CD14-positive monocyte (primary cell): ENCODE results near the gene C1QTNF5. TPM values are rescaled to one million over a fixed set of nuclear protein-coding genes. Genes with fewer than 3 reads are reported as not detected.

ENCODE experiments used
- DNase-seq, 3 donors: peaks; one replicate each; pipeline ENCODE4 v3.0.0-alpha.2; 2011 to 2022
- H2AFZ ChIP-seq: 2 replicates; pipeline ENCODE4 v1.6.0; 2012; ENCODE audit warnings: mild to moderate bottlenecking, low read depth, low read length, inconsistent platforms; ENCODE audit not compliant: insufficient read depth, poor library complexity, severe bottlenecking
- H3K27ac ChIP-seq, 2 donors: 1 replicate in 1 of 2; 2 replicates in 1 of 2; pipeline ENCODE4 v1.5.1; 2012 to 2013; ENCODE audit warnings: low read length in 2 of 2, control low read depth in 1 of 2, inconsistent platforms in 1 of 2, low read depth in 1 of 2, mild to moderate bottlenecking in 1 of 2
- H3K27me3 ChIP-seq, 2 donors: one replicate each; pipeline versions ENCODE4 v1.6.0 to v1.6.1; 2011 to 2013; ENCODE audit warnings: low read length in 2 of 2; ENCODE audit not compliant: control insufficient read depth in 2 of 2, insufficient read depth in 2 of 2
- H3K36me3 ChIP-seq, 2 donors: replicated peaks in 1 of 2; 1 replicate in 1 of 2; 2 replicates in 1 of 2; pipeline versions ENCODE4 v1.5.1 to v1.6.1; 2012 to 2013; ENCODE audit warnings: low read length in 2 of 2, control low read depth in 1 of 2, inconsistent platforms in 1 of 2, mild to moderate bottlenecking in 1 of 2; ENCODE audit not compliant: insufficient read depth in 2 of 2, control insufficient read depth in 1 of 2
- H3K4me1 ChIP-seq, 2 donors: 1 replicate in 1 of 2; 2 replicates in 1 of 2; pipeline versions ENCODE4 v1.5.1 to v1.6.1; 2012 to 2013; ENCODE audit warnings: low read length in 2 of 2, control low read depth in 1 of 2, inconsistent platforms in 1 of 2, mild to moderate bottlenecking in 1 of 2, moderate library complexity in 1 of 2; ENCODE audit not compliant: insufficient read depth in 2 of 2, control insufficient read depth in 1 of 2
- H3K4me2 ChIP-seq: replicated peaks from 2 replicates; pipeline ENCODE3; 2012; ENCODE audit warnings: low read length, moderate library complexity, mild to moderate bottlenecking; ENCODE audit not compliant: poor library complexity, severe bottlenecking; ENCODE audit errors: extremely low read depth
- H3K4me3 ChIP-seq, 3 experiments: fragments of 200-600 bp in 1 of 3; sonication (generic) in 1 of 3; replicated peaks in 1 of 3; 1 replicate in 2 of 3; 2 replicates in 1 of 3; pipeline ENCODE4 v1.5.1; 2011 to 2013; ENCODE audit warnings: low read length in 3 of 3, mild to moderate bottlenecking in 3 of 3, control low read depth in 2 of 3, low read depth in 2 of 3, inconsistent platforms in 1 of 3, moderate library complexity in 1 of 3
- H3K79me2 ChIP-seq: 2 replicates; pipeline ENCODE4 v1.6.0; 2012; ENCODE audit warnings: mild to moderate bottlenecking, control low read depth, inconsistent platforms, low read length, moderate library complexity; ENCODE audit not compliant: insufficient read depth
- H3K9ac ChIP-seq: 2 replicates; pipeline ENCODE4 v1.6.0; 2017; ENCODE audit warnings: low read length, mild to moderate bottlenecking; ENCODE audit not compliant: insufficient read depth, poor library complexity, severe bottlenecking
- H3K9me3 ChIP-seq, 2 donors: replicated peaks in 1 of 2; 1 replicate in 1 of 2; 2 replicates in 1 of 2; pipeline versions ENCODE4 v1.5.1 to v1.6.1; 2012 to 2013; ENCODE audit warnings: low read length in 2 of 2, control low read depth in 1 of 2; ENCODE audit not compliant: control insufficient read depth in 1 of 2, insufficient read depth in 1 of 2
- H4K20me1 ChIP-seq: 2 replicates; pipeline ENCODE4 v1.6.0; 2012; ENCODE audit warnings: mild to moderate bottlenecking, low read length, control low read depth, moderate library complexity; ENCODE audit not compliant: insufficient read depth
- H3K27ac Mint-ChIP-seq, 7 donors: one replicate each; pipeline ENCODE4 v1.8.0; 2020; ENCODE audit warnings: mild to moderate bottlenecking in 7 of 7, mixed read lengths in 7 of 7, moderate library complexity in 6 of 7, inconsistent platforms in 2 of 7
- H3K27me3 Mint-ChIP-seq, 3 donors: one replicate each; pipeline ENCODE4 v1.8.0; 2021 to 2022; ENCODE audit warnings: low read depth in 3 of 3, mild to moderate bottlenecking in 3 of 3, mixed read lengths in 3 of 3, moderate library complexity in 3 of 3, inconsistent platforms in 1 of 3
- H3K36me3 Mint-ChIP-seq, 2 donors: one replicate each; pipeline ENCODE4 v1.8.0; 2020; ENCODE audit warnings: mixed read lengths in 2 of 2, inconsistent platforms in 1 of 2, mild to moderate bottlenecking in 1 of 2
- H3K4me1 Mint-ChIP-seq: one replicate; pipeline ENCODE4 v1.8.0; 2020; ENCODE audit warnings: mild to moderate bottlenecking, mixed read lengths
- H3K4me3 Mint-ChIP-seq, 2 donors: one replicate each; pipeline ENCODE4 v1.8.0; 2020; ENCODE audit warnings: mild to moderate bottlenecking in 2 of 2, mixed read lengths in 2 of 2, moderate library complexity in 1 of 2
- H3K9me3 Mint-ChIP-seq, 7 donors: one replicate each; pipeline ENCODE4 v1.8.0; 2020 to 2022; ENCODE audit warnings: mixed read lengths in 7 of 7, mild to moderate bottlenecking in 6 of 7, moderate library complexity in 6 of 7, inconsistent platforms in 2 of 7
- CTCF ChIP-seq: fragments of 200-600 bp; IDR thresholded peaks from one replicate; pipeline ENCODE4 v1.8.0; 2022; ENCODE audit warnings: antibody characterized with exemption, mild to moderate bottlenecking
- WGBS: methylation state at CpG from one replicate; pipeline ENCODE4 v1.1.5; 2013; ENCODE audit warnings: missing lambda C conversion rate; ENCODE audit not compliant: insufficient coverage; 5-methylcytosine and 5-hydroxymethylcytosine counted together
- intact Hi-C, 2 donors: fragments of 100-400 bp; cut with micrococcal nuclease; formaldehyde crosslinking; loops; one replicate each; pipeline versions ENCODE4 v1.15.0 to v1.15.1; 2023
- polyA plus RNA-seq, 3 donors: library from polyadenylated mRNA; depleted of rRNA in 1 of 3; unstranded in 2 of 3; stranded (reverse) in 1 of 3; fragments of 300-500 nt in 2 of 3; fragments of >200 nt in 1 of 3; fragmentation: Illumina TruSeq in 2 of 3; gene quantifications; 1 replicate in 2 of 3; 2 replicates in 1 of 3; pipeline ENCODE4 v1.2.3, GENCODE V29; 2012 to 2021

C1QTNF5 gene
- polyA plus RNA-seq, 3 donors = not detected

- intact Hi-C loops = no loop called here
- peaks cover 8 to 14% (median 10%) of the 10 kb centered on the region in 3 donors for H3K27me3 Mint-ChIP-seq
- Histone ChIP-seq H3K36me3 (no peaks in the 10 kb centered on the region), H3K9me3 (no peaks in the 10 kb centered on the region), H3K27me3 (no peaks in the 10 kb centered on the region), H3K9ac (no peak overlapping the region), H4K20me1 (no peaks in the 10 kb centered on the region), H3K4me2 (no peak overlapping the region), H3K4me3 (no peak overlapping the region), H2AFZ (no peak overlapping the region), H3K79me2 (no peaks in the 10 kb centered on the region), H3K27ac (no peak overlapping the region), H3K4me1 (no peaks in the 10 kb centered on the region)
- 33% methylated on average over 1 of the region's 8 CpGs for whole genome bisulfite sequencing
- H3K27ac Mint-ChIP-seq = no peak overlapping the region
- no peak for DNase-seq
- TF ChIP-seq CTCF = peak; percentile 5
- H3K4me1 Mint-ChIP-seq = no peaks in the 10 kb centered on the region
- no peaks in the 10 kb centered on the region for H3K36me3 Mint-ChIP-seq
- H3K4me3 Mint-ChIP-seq = no peak overlapping the region
- H3K9me3 Mint-ChIP-seq = no peaks in the 10 kb centered on the region
Measured at GRCh38 chr11:119371778-119372182, 31.1 kb upstream of the C1QTNF5 start.

GRCh38 chr11:119371067-119371601 is 30.5 kb upstream of the C1QTNF5 start:
- WGBS = 88% methylated on average over 8 of the region's 8 CpGs
- H3K79me2 ChIP-seq = no peaks in the 10 kb centered on the region
- H2AFZ ChIP-seq = no peak overlapping the region
- Mint-ChIP-seq H3K4me3 (no peak overlapping the region), H3K4me1 (no peaks in the 10 kb centered on the region), H3K27ac (no peak overlapping the region), H3K27me3 (peaks cover 10 to 14% (median 13%) of the 10 kb centered on the region in 3 donors), H3K9me3 (no peaks in the 10 kb centered on the region), H3K36me3 (no peaks in the 10 kb centered on the region)
- no peaks in the 10 kb centered on the region for H3K9me3 ChIP-seq
- H3K4me1 ChIP-seq = no peaks in the 10 kb centered on the region
- intact Hi-C loops = no loop called here
- no peaks in the 10 kb centered on the region for H3K27me3 ChIP-seq
- DNase-seq = no peak
- no peak overlapping the region for H3K4me3 ChIP-seq
- no peaks in the 10 kb centered on the region for H4K20me1 ChIP-seq
- no peak overlapping the region for H3K9ac ChIP-seq
- H3K27ac ChIP-seq = no peak overlapping the region
- H3K4me2 ChIP-seq = no peak overlapping the region
- TF ChIP-seq CTCF = no peak
- no peaks in the 10 kb centered on the region for H3K36me3 ChIP-seq
